CD14-positive monocyte (primary cell): Measurements from ENCODE around the gene ISCU. TPM values are rescaled to one million over a fixed set of nuclear protein-coding genes. Genes with fewer than 3 reads are reported as not detected.
A peak's percentile ranks its signal among the peaks of the same experiment; 100 is the strongest.

ENCODE experiments used
- DNase-seq, 3 donors: peaks; one replicate each; pipeline ENCODE4 v3.0.0-alpha.2; 2011 to 2022
- H2AFZ ChIP-seq: 2 replicates; pipeline ENCODE4 v1.6.0; 2012; ENCODE audit warnings: mild to moderate bottlenecking, low read depth, low read length, inconsistent platforms; ENCODE audit not compliant: insufficient read depth, poor library complexity, severe bottlenecking
- H3K27ac ChIP-seq, 2 donors: 1 replicate in 1 of 2; 2 replicates in 1 of 2; pipeline ENCODE4 v1.5.1; 2012 to 2013; ENCODE audit warnings: low read length in 2 of 2, control low read depth in 1 of 2, inconsistent platforms in 1 of 2, low read depth in 1 of 2, mild to moderate bottlenecking in 1 of 2
- H3K27me3 ChIP-seq, 2 donors: one replicate each; pipeline versions ENCODE4 v1.6.0 to v1.6.1; 2011 to 2013; ENCODE audit warnings: low read length in 2 of 2; ENCODE audit not compliant: control insufficient read depth in 2 of 2, insufficient read depth in 2 of 2
- H3K36me3 ChIP-seq, 2 donors: replicated peaks in 1 of 2; 1 replicate in 1 of 2; 2 replicates in 1 of 2; pipeline versions ENCODE4 v1.5.1 to v1.6.1; 2012 to 2013; ENCODE audit warnings: low read length in 2 of 2, control low read depth in 1 of 2, inconsistent platforms in 1 of 2, mild to moderate bottlenecking in 1 of 2; ENCODE audit not compliant: insufficient read depth in 2 of 2, control insufficient read depth in 1 of 2
- H3K4me1 ChIP-seq, 2 donors: 1 replicate in 1 of 2; 2 replicates in 1 of 2; pipeline versions ENCODE4 v1.5.1 to v1.6.1; 2012 to 2013; ENCODE audit warnings: low read length in 2 of 2, control low read depth in 1 of 2, inconsistent platforms in 1 of 2, mild to moderate bottlenecking in 1 of 2, moderate library complexity in 1 of 2; ENCODE audit not compliant: insufficient read depth in 2 of 2, control insufficient read depth in 1 of 2
- H3K4me2 ChIP-seq: replicated peaks from 2 replicates; pipeline ENCODE3; 2012; ENCODE audit warnings: low read length, moderate library complexity, mild to moderate bottlenecking; ENCODE audit not compliant: poor library complexity, severe bottlenecking; ENCODE audit errors: extremely low read depth
- H3K4me3 ChIP-seq, 3 experiments: fragments of 200-600 bp in 1 of 3; sonication (generic) in 1 of 3; replicated peaks in 1 of 3; 1 replicate in 2 of 3; 2 replicates in 1 of 3; pipeline ENCODE4 v1.5.1; 2011 to 2013; ENCODE audit warnings: low read length in 3 of 3, mild to moderate bottlenecking in 3 of 3, control low read depth in 2 of 3, low read depth in 2 of 3, inconsistent platforms in 1 of 3, moderate library complexity in 1 of 3
- H3K79me2 ChIP-seq: 2 replicates; pipeline ENCODE4 v1.6.0; 2012; ENCODE audit warnings: mild to moderate bottlenecking, control low read depth, inconsistent platforms, low read length, moderate library complexity; ENCODE audit not compliant: insufficient read depth
- H3K9ac ChIP-seq: 2 replicates; pipeline ENCODE4 v1.6.0; 2017; ENCODE audit warnings: low read length, mild to moderate bottlenecking; ENCODE audit not compliant: insufficient read depth, poor library complexity, severe bottlenecking
- H3K9me3 ChIP-seq, 2 donors: replicated peaks in 1 of 2; 1 replicate in 1 of 2; 2 replicates in 1 of 2; pipeline versions ENCODE4 v1.5.1 to v1.6.1; 2012 to 2013; ENCODE audit warnings: low read length in 2 of 2, control low read depth in 1 of 2; ENCODE audit not compliant: control insufficient read depth in 1 of 2, insufficient read depth in 1 of 2
- H4K20me1 ChIP-seq: 2 replicates; pipeline ENCODE4 v1.6.0; 2012; ENCODE audit warnings: mild to moderate bottlenecking, low read length, control low read depth, moderate library complexity; ENCODE audit not compliant: insufficient read depth
- H3K27ac Mint-ChIP-seq, 7 donors: one replicate each; pipeline ENCODE4 v1.8.0; 2020; ENCODE audit warnings: mild to moderate bottlenecking in 7 of 7, mixed read lengths in 7 of 7, moderate library complexity in 6 of 7, inconsistent platforms in 2 of 7
- H3K27me3 Mint-ChIP-seq, 3 donors: one replicate each; pipeline ENCODE4 v1.8.0; 2021 to 2022; ENCODE audit warnings: low read depth in 3 of 3, mild to moderate bottlenecking in 3 of 3, mixed read lengths in 3 of 3, moderate library complexity in 3 of 3, inconsistent platforms in 1 of 3
- H3K36me3 Mint-ChIP-seq, 2 donors: one replicate each; pipeline ENCODE4 v1.8.0; 2020; ENCODE audit warnings: mixed read lengths in 2 of 2, inconsistent platforms in 1 of 2, mild to moderate bottlenecking in 1 of 2
- H3K4me1 Mint-ChIP-seq: one replicate; pipeline ENCODE4 v1.8.0; 2020; ENCODE audit warnings: mild to moderate bottlenecking, mixed read lengths
- H3K4me3 Mint-ChIP-seq, 2 donors: one replicate each; pipeline ENCODE4 v1.8.0; 2020; ENCODE audit warnings: mild to moderate bottlenecking in 2 of 2, mixed read lengths in 2 of 2, moderate library complexity in 1 of 2
- H3K9me3 Mint-ChIP-seq, 7 donors: one replicate each; pipeline ENCODE4 v1.8.0; 2020 to 2022; ENCODE audit warnings: mixed read lengths in 7 of 7, mild to moderate bottlenecking in 6 of 7, moderate library complexity in 6 of 7, inconsistent platforms in 2 of 7
- WGBS: methylation state at CpG from one replicate; pipeline ENCODE4 v1.1.5; 2013; ENCODE audit warnings: missing lambda C conversion rate; ENCODE audit not compliant: insufficient coverage; 5-methylcytosine and 5-hydroxymethylcytosine counted together
- intact Hi-C, 2 donors: fragments of 100-400 bp; cut with micrococcal nuclease; formaldehyde crosslinking; loops; one replicate each; pipeline versions ENCODE4 v1.15.0 to v1.15.1; 2023
- polyA plus RNA-seq, 3 donors: library from polyadenylated mRNA; depleted of rRNA in 1 of 3; unstranded in 2 of 3; stranded (reverse) in 1 of 3; fragments of 300-500 nt in 2 of 3; fragments of >200 nt in 1 of 3; fragmentation: Illumina TruSeq in 2 of 3; gene quantifications; 1 replicate in 2 of 3; 2 replicates in 1 of 3; pipeline ENCODE4 v1.2.3, GENCODE V29; 2012 to 2021
- TF ChIP-seq, protein P1 (sequence below): fragments of 200-600 bp; IDR thresholded peaks from one replicate; pipeline ENCODE4 v1.8.0; 2022; ENCODE audit warnings: antibody characterized with exemption, mild to moderate bottlenecking

Gene ISCU
- polyA plus RNA-seq, 3 donors, result 90.9 to 114 (median 111) TPM

DNA sequence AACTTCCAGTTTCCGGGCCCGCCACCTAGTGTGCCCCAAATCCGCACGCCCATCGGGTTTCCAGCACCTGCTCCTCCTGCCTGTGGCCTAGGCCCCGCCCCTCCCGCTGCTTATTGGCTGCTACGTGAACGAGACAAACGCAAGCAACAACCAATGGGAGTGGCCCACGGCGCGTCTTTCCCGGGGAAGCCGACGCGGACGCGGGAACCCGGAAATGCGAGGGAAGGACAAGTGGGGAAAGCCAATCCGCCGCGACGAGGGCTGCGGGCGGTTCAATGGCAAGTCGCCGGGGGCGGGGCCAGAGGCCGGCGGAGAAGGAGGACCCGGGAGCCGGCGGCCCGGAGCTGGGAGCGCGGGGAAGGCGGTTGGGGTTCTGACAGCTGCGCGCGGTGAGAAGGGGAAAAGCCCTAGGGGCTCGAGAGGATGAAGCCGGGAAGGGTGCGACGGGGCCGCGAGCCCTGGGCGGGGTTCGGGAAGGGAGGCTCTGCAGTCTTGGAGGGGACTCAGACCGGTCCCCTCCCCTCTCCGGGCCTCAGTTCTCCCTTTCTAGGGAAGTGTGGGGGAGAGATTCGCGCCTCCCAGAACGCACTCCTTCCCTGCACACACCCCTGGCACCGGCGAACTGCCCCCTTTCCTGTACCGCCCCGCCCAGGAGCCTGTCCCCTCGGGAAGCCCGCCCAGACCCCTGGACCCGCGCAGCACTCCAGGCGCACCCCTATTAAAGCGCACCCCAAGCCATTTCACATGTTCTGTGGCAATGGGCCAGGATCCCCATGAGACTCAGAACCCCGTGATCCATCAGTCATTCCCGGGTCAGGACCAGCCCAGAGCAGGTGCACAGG lies 47.2 kb upstream of the ISCU start, which contains the start of gene FICD:
Gene FICD, plus strand, starts transcription at position 305 of the 842 bp plus-strand sequence. CDS start 1,696 bp downstream, outside the sequence.
- peaks cover 24% of the 10 kb centered on the region for H3K4me1 Mint-ChIP-seq
- DNase-seq, result peak; percentile 98

DNA sequence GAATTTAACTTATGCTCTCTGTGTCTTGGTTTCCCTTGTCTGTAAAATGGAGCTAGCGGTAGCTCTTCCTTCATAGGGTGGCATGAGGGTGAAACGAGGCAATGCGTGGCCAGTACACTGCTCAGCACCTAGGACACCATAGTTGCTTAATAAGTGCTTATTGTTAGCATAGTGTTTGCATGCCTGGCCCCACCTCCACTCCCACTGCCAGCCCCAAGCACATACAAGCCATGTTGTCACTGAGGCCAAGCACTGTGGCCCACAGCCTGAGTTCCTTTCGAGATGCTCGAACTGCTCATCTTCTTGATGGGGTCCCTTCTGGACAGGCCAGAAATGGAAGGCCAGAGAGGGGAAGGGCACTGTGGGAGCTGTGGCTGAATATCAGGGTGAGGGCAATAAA lies 46.5 kb upstream of the ISCU start:
- Histone ChIP-seq H3K9me3 (no peaks in the 10 kb centered on the region), H3K79me2 (peaks cover 13% of the 10 kb centered on the region), H2AFZ (peak overlapping the region; percentile 85), H3K9ac (peak overlapping the region; percentile 88), H3K36me3 (peaks cover 33 to 42% of the 10 kb centered on the region in 2 donors), H3K4me1 (peaks cover 13 to 24% of the 10 kb centered on the region in 2 donors), H3K4me2 (peak overlapping the region; percentile 85), H4K20me1 (peaks cover 4% of the 10 kb centered on the region), H3K27me3 (no peaks in the 10 kb centered on the region), H3K27ac (peak overlapping the region in 1 of 2 donors; percentile 87), H3K4me3 (peak overlapping the region; percentile 66 to 93 (median 85))
- 82% methylated on average over 2 of the region's 5 CpGs for WGBS
- Mint-ChIP-seq H3K4me1 (peaks cover 24% of the 10 kb centered on the region), H3K4me3 (peak overlapping the region; percentile 89 to 93), H3K9me3 (peaks cover 0 to 2% (median 0%) of the 10 kb centered on the region in 7 donors), H3K27ac (peak overlapping the region in 6 of 7 donors; percentile 88 to 96 (median 94)), H3K36me3 (peaks cover 32 to 40% of the 10 kb centered on the region in 2 donors), H3K27me3 (peaks cover 4 to 14% (median 11%) of the 10 kb centered on the region in 3 donors)
- TF ChIP-seq, protein P1, sequence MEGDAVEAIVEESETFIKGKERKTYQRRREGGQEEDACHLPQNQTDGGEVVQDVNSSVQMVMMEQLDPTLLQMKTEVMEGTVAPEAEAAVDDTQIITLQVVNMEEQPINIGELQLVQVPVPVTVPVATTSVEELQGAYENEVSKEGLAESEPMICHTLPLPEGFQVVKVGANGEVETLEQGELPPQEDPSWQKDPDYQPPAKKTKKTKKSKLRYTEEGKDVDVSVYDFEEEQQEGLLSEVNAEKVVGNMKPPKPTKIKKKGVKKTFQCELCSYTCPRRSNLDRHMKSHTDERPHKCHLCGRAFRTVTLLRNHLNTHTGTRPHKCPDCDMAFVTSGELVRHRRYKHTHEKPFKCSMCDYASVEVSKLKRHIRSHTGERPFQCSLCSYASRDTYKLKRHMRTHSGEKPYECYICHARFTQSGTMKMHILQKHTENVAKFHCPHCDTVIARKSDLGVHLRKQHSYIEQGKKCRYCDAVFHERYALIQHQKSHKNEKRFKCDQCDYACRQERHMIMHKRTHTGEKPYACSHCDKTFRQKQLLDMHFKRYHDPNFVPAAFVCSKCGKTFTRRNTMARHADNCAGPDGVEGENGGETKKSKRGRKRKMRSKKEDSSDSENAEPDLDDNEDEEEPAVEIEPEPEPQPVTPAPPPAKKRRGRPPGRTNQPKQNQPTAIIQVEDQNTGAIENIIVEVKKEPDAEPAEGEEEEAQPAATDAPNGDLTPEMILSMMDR, result no peak
- DNase-seq, result no peak
- intact Hi-C loops, result loop anchor here (5.0 to 10.0 kb wide), 3 partner anchors 46 to 841 kb away; partner anchors contain the start of genes ALKBH2 (in 2 of the 2), UNG (in 2 of the 2), ISCU (in 1 of the 2) and SART3 (in 1 of the 2)

More for the DNA sequence above, 47.2 kb upstream of the ISCU start, which contains the start of gene FICD:
- peak within 1 kb of the TSS; percentile 85 for H2AFZ ChIP-seq
- intact Hi-C loops, result loop anchor here (5.0 to 10.0 kb wide), 3 partner anchors 47 to 840 kb away; partner anchors contain the start of genes ALKBH2 (in 2 of the 2), UNG (in 2 of the 2), ISCU (in 1 of the 2) and SART3 (in 1 of the 2)
- H3K27me3 ChIP-seq, result no peaks in the 10 kb centered on the region
- WGBS, result under 1% methylated on average over 57 of the region's 67 CpGs
- peaks cover 13 to 24% of the 10 kb centered on the region in 2 donors for H3K4me1 ChIP-seq
- H3K9me3 ChIP-seq, result no peaks in the 10 kb centered on the region
- H3K27ac ChIP-seq, result peak within 1 kb of the TSS; percentile 49 to 87
- H3K27me3 Mint-ChIP-seq, result peaks cover 9 to 14% (median 11%) of the 10 kb centered on the region in 3 donors
- H3K4me3 ChIP-seq, result peak within 1 kb of the TSS; percentile 66 to 93 (median 85)
- H3K4me2 ChIP-seq, result peak within 1 kb of the TSS; percentile 85
- H3K9me3 Mint-ChIP-seq, result peaks cover 0 to 2% (median 0%) of the 10 kb centered on the region in 7 donors
- TF ChIP-seq, protein P1, result no peak
- H3K9ac ChIP-seq, result peak within 1 kb of the TSS; percentile 88
- peak within 1 kb of the TSS; percentile 84 to 96 (median 93) for H3K27ac Mint-ChIP-seq
- H3K36me3 ChIP-seq, result peaks cover 26 to 35% of the 10 kb centered on the region in 2 donors
- peaks cover 25 to 33% of the 10 kb centered on the region in 2 donors for H3K36me3 Mint-ChIP-seq
- H3K4me3 Mint-ChIP-seq, result peak within 1 kb of the TSS; percentile 89 to 93
- peaks cover 4% of the 10 kb centered on the region for H4K20me1 ChIP-seq
- peaks cover 13% of the 10 kb centered on the region for H3K79me2 ChIP-seq
